Astrocyte (in vitro differentiated cells and primary cell): ENCODE measurements around the gene TULP3. TPM values are rescaled to one million over a fixed set of nuclear protein-coding genes. Genes with fewer than 3 reads are reported as not detected.

Experiments
- DNase-seq: peaks from one replicate; pipeline ENCODE4 v3.0.0-alpha.2; 2010; ENCODE audit warnings: low read depth
- FAIRE-seq: peaks from 2 replicates; lab custom pipeline; 2011; peaks lifted over from hg19 to GRCh38; lab: Jason Lieb, UNC
- H2AFZ ChIP-seq: 2 replicates; pipeline ENCODE4 v1.6.0; 2012; ENCODE audit warnings: low read depth, low read length, inconsistent platforms
- H3K27ac ChIP-seq: 2 replicates; pipeline ENCODE4 v1.5.1; 2011; ENCODE audit warnings: low read depth, low read length, inconsistent platforms
- H3K27me3 ChIP-seq: 2 replicates; pipeline ENCODE4 v1.6.0; 2011; ENCODE audit warnings: low read length, inconsistent platforms; ENCODE audit not compliant: insufficient read depth
- H3K36me3 ChIP-seq: 2 replicates; pipeline ENCODE4 v1.5.1; 2011; ENCODE audit warnings: low read length, inconsistent platforms; ENCODE audit not compliant: insufficient read depth
- H3K4me1 ChIP-seq: 2 replicates; pipeline ENCODE4 v1.5.1; 2011; ENCODE audit warnings: low read length, inconsistent platforms; ENCODE audit not compliant: insufficient read depth
- H3K4me2 ChIP-seq: 2 replicates; pipeline ENCODE4 v1.6.0; 2012; ENCODE audit warnings: low read length, inconsistent platforms
- H3K4me3 ChIP-seq: 2 replicates; pipeline ENCODE4 v1.5.1; 2011; ENCODE audit warnings: low read depth, mild to moderate bottlenecking, low read length, inconsistent platforms; ENCODE audit not compliant: insufficient read depth
- H3K79me2 ChIP-seq: 2 replicates; pipeline ENCODE4 v1.6.0; 2012; ENCODE audit warnings: mild to moderate bottlenecking, low read length, inconsistent platforms; ENCODE audit not compliant: insufficient read depth
- H3K9ac ChIP-seq: 2 replicates; pipeline ENCODE4 v1.6.0; 2012; ENCODE audit warnings: mild to moderate bottlenecking, low read length, inconsistent platforms
- H3K9me3 ChIP-seq: 2 replicates; pipeline ENCODE4 v1.5.1; 2012; ENCODE audit warnings: low read depth, mild to moderate bottlenecking, low read length, inconsistent platforms; ENCODE audit not compliant: insufficient read depth
- H4K20me1 ChIP-seq: 2 replicates; pipeline ENCODE4 v1.6.0; 2012; ENCODE audit warnings: low read length, inconsistent platforms; ENCODE audit not compliant: insufficient read depth
- H3K27ac Mint-ChIP-seq: one replicate; pipeline ENCODE4 v1.8.0; 2021; ENCODE audit warnings: mild to moderate bottlenecking, mixed read lengths; ENCODE audit not compliant: unreplicated experiment
- H3K27me3 Mint-ChIP-seq: one replicate; pipeline ENCODE4 v1.8.0; 2021; ENCODE audit warnings: low read depth, mixed read lengths; ENCODE audit not compliant: unreplicated experiment
- H3K36me3 Mint-ChIP-seq: one replicate; pipeline ENCODE4 v1.8.0; 2021; ENCODE audit warnings: low read depth, mixed read lengths; ENCODE audit not compliant: unreplicated experiment
- H3K4me1 Mint-ChIP-seq: one replicate; pipeline ENCODE4 v1.8.0; 2021; ENCODE audit warnings: low read depth, mixed read lengths; ENCODE audit not compliant: unreplicated experiment
- H3K4me3 Mint-ChIP-seq: one replicate; pipeline ENCODE4 v1.8.0; 2021; ENCODE audit warnings: mild to moderate bottlenecking, moderate library complexity, mixed read lengths; ENCODE audit not compliant: unreplicated experiment
- H3K9me3 Mint-ChIP-seq: one replicate; pipeline ENCODE4 v1.8.0; 2021; ENCODE audit warnings: mild to moderate bottlenecking, mixed read lengths; ENCODE audit not compliant: unreplicated experiment
- EZH2 ChIP-seq: IDR thresholded peaks from 2 replicates; pipeline ENCODE4 v1.6.1; 2012; ENCODE audit warnings: mild to moderate bottlenecking, low read length, inconsistent platforms; ENCODE audit not compliant: insufficient read depth
- total RNA-seq: library from RNA; stranded (reverse); gene quantifications from 2 replicates; pipeline ENCODE4 v1.2.1, GENCODE V29; 2021
- TF ChIP-seq, protein P1 (sequence below): IDR thresholded peaks from 2 replicates; pipeline ENCODE4 v1.5.1; 2011; ENCODE audit warnings: low read depth, mild to moderate bottlenecking, inconsistent platforms, low read length, moderate library complexity; ENCODE audit not compliant: insufficient read depth

Gene TULP3
- total RNA-seq, 1 donor from 2014 or later, result 23.6 TPM

DNA sequence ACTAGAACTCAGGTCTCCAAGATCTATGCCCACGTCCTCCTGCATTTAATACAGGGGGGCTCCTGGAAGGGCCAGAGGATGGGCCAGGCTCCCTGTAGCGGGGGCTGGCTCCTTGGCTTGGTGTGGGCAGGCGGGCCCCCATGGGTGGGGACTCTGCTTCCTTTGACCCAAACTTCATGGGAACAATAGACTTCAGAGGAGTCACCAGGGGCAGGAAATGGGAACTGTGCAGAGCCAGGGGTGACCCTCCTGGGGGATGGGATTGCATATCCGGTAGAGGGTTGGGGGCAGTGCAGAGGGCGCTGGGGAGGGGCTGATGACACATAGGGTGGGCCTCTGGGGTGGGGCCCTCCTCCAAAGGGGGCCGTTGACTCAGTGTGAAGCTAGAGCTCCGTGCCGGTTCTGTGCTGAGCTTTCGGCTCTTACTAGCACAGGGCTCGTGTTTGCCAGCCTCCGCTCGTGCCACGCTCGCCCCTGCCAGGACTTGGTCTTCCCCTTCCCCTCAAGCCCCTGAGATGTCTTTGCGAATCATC lies 73.1 kb downstream of the TULP3 start:
- H3K27me3 Mint-ChIP-seq, result no peaks in the 10 kb centered on the region
- Histone ChIP-seq H3K79me2 (peaks cover 83% of the 10 kb centered on the region), H3K27ac (peak overlapping the region; percentile 79)

DNA sequence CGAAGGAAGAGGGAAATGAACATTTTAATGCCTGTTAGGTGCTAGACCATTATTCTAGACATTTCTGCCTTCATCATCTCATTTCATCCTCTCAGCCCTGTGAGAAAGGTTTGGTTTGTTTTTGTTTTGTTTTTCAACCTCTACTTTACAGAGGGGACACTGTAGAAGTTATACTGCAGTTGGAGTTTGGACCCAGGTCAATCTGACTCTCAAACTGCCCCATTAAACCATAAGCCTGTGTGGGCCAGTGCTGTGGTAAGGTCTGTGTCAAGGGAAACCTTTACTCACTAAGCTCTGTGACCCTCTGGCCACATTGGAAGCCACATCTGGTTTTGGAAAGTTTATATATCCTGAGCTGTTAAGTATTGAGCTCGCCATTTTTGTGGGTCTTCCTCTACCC lies 77.0 kb downstream of the TULP3 start:
- TF ChIP-seq, protein P1, sequence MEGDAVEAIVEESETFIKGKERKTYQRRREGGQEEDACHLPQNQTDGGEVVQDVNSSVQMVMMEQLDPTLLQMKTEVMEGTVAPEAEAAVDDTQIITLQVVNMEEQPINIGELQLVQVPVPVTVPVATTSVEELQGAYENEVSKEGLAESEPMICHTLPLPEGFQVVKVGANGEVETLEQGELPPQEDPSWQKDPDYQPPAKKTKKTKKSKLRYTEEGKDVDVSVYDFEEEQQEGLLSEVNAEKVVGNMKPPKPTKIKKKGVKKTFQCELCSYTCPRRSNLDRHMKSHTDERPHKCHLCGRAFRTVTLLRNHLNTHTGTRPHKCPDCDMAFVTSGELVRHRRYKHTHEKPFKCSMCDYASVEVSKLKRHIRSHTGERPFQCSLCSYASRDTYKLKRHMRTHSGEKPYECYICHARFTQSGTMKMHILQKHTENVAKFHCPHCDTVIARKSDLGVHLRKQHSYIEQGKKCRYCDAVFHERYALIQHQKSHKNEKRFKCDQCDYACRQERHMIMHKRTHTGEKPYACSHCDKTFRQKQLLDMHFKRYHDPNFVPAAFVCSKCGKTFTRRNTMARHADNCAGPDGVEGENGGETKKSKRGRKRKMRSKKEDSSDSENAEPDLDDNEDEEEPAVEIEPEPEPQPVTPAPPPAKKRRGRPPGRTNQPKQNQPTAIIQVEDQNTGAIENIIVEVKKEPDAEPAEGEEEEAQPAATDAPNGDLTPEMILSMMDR, result no peak
- no peak for TF ChIP-seq EZH2
- Histone ChIP-seq H3K4me2 (no peak overlapping the region), H3K27ac (no peak overlapping the region), H3K27me3 (no peaks in the 10 kb centered on the region), H3K79me2 (peaks cover 88% of the 10 kb centered on the region), H3K36me3 (peaks cover 3% of the 10 kb centered on the region), H3K4me3 (no peak overlapping the region), H2AFZ (no peak overlapping the region), H4K20me1 (peaks cover 53% of the 10 kb centered on the region), H3K9ac (no peak overlapping the region), H3K9me3 (no peaks in the 10 kb centered on the region), H3K4me1 (peaks cover 16% of the 10 kb centered on the region)
- Mint-ChIP-seq H3K36me3 (peaks cover 1% of the 10 kb centered on the region), H3K27ac (no peak overlapping the region), H3K4me3 (no peak overlapping the region), H3K4me1 (peaks cover 7% of the 10 kb centered on the region), H3K9me3 (no peaks in the 10 kb centered on the region), H3K27me3 (no peaks in the 10 kb centered on the region)
- DNase-seq, result no peak
- no peak for FAIRE-seq

More for the DNA sequence above, 73.1 kb downstream of the TULP3 start:
- Histone ChIP-seq H3K4me1 (peaks cover 25% of the 10 kb centered on the region), H3K27me3 (no peaks in the 10 kb centered on the region), H3K9ac (peak overlapping the region; percentile 78), H3K4me2 (peak overlapping the region; percentile 88), H3K4me3 (no peak overlapping the region), H2AFZ (peak overlapping the region; percentile 64), H3K9me3 (no peaks in the 10 kb centered on the region), H3K36me3 (no peaks in the 10 kb centered on the region), H4K20me1 (peaks cover 48% of the 10 kb centered on the region)
- DNase-seq (peak; percentile 31), FAIRE-seq (no peak)
- Mint-ChIP-seq H3K27ac (no peak overlapping the region), H3K9me3 (no peaks in the 10 kb centered on the region), H3K4me1 (peaks cover 13% of the 10 kb centered on the region), H3K4me3 (no peak overlapping the region), H3K36me3 (no peaks in the 10 kb centered on the region)
- TF ChIP-seq EZH2, result no peak
- TF ChIP-seq, protein P1, result no peak

DNA sequence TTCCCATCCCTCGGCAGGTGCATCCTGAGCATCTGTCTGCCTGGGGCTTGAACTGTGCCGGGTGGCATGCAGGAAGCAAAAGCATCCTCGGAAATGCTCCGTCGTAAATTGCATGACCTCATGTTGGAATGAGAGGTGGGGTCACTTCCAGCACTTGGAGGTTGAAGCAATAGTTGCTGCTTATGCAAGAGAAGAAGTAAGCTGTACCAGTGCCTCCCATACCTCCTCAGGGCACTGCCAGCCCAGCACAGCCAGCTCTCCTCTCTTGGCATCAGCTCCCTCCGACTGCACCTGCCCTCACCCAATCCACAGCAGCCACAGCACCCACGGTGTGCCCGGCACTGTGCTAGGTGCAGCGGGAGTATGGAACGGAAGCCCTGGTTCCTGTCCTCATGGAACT lies 80.1 kb downstream of the TULP3 start:
- TF ChIP-seq, protein P1, result no peak
- no peak for TF ChIP-seq EZH2
- Histone ChIP-seq H3K9ac (no peak overlapping the region), H3K36me3 (peaks cover 3% of the 10 kb centered on the region), H3K4me2 (no peak overlapping the region), H3K27me3 (no peaks in the 10 kb centered on the region), H3K79me2 (peaks cover 81% of the 10 kb centered on the region), H2AFZ (no peak overlapping the region), H3K4me3 (no peak overlapping the region), H4K20me1 (peaks cover 63% of the 10 kb centered on the region), H3K27ac (no peak overlapping the region), H3K9me3 (no peaks in the 10 kb centered on the region), H3K4me1 (peaks cover 6% of the 10 kb centered on the region)
- Mint-ChIP-seq H3K9me3 (no peaks in the 10 kb centered on the region), H3K36me3 (peaks cover 1% of the 10 kb centered on the region), H3K27ac (no peak overlapping the region), H3K4me3 (no peak overlapping the region), H3K27me3 (no peaks in the 10 kb centered on the region), H3K4me1 (no peaks in the 10 kb centered on the region)
- DNase-seq, result no peak
- no peak for FAIRE-seq
